Kidney capillary endothelial cell (primary cell): ENCODE results near the gene MTTP.
A peak's percentile ranks its signal among the peaks of the same experiment; 100 is the strongest.
"Not testable (repeated sequence)": the region's sequence is repeated elsewhere in the genome, so short reads cannot be mapped to it uniquely, and the experiment has no call there.

ENCODE experiments used
- DNase-seq: peaks from one replicate; pipeline ENCODE4 v3.0.0-alpha.2; 2018; ENCODE audit warnings: low spot score

Gene MTTP

DNA sequence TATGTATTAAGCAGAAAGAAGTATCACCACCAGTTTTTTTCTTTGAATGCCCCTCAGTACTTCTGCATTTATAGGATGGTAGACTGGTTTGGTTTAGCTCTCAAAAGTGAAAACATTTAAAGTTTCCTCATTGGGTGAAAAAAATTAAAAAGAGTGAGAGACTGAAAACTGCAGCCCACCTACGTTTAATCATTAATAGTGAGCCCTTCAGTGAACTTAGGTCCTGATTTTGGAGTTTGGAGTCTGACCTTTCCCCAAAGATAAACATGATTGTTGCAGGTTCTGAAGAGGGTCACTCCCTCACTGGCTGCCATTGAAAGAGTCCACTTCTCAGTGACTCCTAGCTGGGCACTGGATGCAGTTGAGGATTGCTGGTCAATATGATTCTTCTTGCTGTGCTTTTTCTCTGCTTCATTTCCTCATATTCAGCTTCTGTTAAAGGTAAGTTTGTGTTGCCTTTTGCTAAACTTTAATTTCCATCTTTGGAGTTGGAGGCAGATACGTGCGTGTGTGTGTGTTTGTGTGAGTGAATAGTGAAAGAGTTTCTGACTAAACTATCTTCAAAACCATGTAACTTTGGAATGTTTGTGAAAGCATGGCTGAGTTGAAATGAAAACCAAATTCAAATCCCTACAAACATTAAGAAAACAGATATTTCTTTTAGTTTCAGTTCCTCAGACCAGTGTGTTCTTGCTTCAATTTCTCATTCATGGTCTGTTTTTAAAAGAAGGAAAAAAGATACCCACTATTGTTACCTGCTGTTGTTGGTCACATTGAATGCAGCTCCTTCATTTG, at the start of gene MTTP:
TSS of gene MTTP (plus strand) at position 295 of the 795 bp plus-strand sequence. CDS start at position 381, 86 bp downstream.
- no peak for DNase-seq

DNA sequence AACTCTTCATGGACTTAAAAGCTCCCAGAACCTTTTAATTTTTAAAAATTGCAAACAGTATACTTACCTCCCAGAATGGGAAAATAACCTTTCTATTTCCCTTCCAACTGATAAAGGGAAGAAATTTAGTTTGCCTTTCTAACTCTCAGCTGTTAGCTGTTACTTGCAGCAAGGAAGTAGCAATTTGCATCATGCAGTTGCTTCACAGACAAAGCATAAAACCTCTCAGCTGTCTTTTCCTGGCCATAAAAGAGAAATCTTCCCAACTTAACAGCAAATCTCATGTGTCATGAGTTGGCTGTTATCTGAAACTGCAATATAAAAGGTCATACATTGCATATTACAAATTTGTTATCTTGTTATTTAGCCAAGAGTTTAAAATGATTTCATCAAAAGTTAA, 45.4 kb upstream of the MTTP start:
- DNase-seq, result no peak

DNA sequence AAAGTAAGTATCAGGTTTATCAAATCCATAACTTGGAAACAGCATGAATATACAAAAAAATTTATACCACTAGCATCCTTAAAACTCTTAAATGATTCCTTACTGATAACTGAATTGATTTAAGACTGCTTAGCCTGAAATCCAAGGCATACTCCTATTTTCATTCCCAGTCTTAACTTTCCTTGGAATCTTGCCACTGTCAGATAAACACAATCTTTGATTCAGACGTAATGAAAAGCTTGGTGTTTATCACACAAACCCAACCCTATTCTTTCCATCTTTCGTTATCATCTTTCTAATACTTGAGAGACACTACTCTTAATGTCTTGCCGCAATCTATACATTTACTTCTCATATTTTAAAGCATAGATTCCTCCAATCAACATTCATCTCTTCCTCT, 44.7 kb upstream of the MTTP start:
- DNase-seq, result no peak

- not testable (repeated sequence) for DNase-seq
These were observed 39.9 kb upstream of the MTTP start for GRCh38 chr4:99534699-99535098.

GRCh38 chr4:99536271-99536670, 38.4 kb upstream of the MTTP start:
- no peak for DNase-seq

GRCh38 chr4:99536848-99537247, 37.8 kb upstream of the MTTP start:
- no peak for DNase-seq

- DNase-seq, result no peak
These were observed 37.0 kb upstream of the MTTP start for GRCh38 chr4:99537674-99538073.

DNA sequence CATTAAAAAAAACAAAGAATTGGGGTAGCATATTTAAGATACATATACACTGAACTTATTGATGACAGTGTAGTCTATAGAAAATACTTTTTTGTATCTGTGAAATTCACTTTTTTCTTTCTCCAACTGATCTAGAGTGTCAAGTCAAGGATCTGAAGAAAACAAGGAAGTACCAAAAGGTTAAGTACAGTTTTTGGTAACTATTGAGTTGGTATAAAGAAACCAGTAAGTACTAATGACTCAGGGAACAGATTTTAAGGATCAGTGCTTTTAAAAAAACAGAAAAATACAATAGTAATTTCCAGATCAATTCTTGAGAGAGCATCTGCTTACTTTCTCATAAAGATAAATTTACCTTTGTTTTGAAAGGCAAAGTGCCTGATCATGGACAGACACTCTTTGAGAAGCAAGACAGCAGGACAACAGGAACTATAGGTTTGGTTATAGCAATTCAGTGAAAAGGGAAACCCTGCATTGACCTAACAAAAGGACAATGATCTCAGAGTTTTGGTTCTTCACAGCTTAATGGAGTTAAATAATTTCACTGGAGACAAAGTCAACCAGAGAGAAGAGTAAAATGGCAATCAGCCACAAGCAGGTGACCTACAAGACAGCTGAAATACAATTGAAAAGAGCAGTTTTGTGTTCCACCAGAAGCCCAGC, 34.2 kb upstream of the MTTP start:
- no peak for DNase-seq

GRCh38 chr4:99552872-99553271, 21.8 kb upstream of the MTTP start:
- DNase-seq, result no peak

- DNase-seq, result peak; percentile 96
These were observed 11.1 kb upstream of the MTTP start, which contains the start of gene TRMT10A for GRCh38 chr4:99563310-99564186. TSS of gene TRMT10A (minus strand) at chr4:99564039. CDS start at chr4:99559338, 4,701 bp downstream.

GRCh38 chr4:99564921-99565320, 9.7 kb upstream of the MTTP start:
- no peak for DNase-seq

DNA sequence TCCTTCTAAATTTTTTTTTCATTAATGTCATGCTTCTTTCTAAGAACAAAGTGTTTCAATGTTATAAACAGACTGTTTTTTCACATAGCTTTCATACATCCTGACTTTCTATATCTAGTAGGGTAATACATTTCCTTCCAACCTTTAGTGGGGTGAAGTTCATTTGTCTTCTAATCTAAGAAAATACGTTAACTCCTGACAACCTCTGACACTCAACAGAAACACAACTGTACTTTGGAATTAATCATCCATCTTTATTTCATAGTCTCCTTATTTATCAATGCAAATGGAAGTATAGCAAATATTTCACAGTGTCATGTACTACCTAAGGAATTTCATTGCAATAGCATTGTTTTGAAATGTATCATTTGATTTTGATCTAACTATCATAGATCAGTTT, 2.7 kb upstream of the MTTP start:
- no peak for DNase-seq

DNA sequence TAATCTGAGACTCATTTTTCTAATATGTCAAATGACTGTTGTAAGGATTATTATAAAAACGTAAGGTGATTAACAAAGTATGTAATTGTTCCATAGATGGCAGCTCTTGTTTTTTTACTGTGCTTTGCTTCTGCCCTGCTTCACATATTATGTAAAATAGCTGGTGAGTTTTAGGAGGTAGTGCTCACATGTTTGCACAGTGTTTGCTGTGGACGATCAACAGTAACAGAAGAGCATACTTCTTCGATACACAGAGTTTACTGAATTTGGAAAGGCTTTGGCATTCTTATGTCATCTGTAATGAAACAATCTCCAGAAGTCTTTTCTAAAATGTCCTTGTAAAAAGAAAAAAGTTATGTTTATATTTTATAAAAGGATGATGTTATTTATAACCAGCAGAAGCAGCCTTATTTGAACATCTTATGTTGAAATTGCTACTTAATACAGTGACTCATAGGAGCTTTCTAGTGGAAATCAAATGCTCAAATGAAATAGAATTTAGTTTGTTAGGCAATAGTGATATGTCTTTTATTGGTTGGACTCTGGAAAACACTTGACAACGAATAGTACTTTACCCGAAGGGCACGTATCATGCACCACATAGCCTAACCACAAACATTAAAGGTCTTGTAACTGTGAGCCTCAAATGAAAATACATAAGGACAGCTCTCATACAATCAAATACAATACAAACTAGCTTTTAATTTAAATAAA, 1.9 kb upstream of the MTTP start:
- no peak for DNase-seq

DNA sequence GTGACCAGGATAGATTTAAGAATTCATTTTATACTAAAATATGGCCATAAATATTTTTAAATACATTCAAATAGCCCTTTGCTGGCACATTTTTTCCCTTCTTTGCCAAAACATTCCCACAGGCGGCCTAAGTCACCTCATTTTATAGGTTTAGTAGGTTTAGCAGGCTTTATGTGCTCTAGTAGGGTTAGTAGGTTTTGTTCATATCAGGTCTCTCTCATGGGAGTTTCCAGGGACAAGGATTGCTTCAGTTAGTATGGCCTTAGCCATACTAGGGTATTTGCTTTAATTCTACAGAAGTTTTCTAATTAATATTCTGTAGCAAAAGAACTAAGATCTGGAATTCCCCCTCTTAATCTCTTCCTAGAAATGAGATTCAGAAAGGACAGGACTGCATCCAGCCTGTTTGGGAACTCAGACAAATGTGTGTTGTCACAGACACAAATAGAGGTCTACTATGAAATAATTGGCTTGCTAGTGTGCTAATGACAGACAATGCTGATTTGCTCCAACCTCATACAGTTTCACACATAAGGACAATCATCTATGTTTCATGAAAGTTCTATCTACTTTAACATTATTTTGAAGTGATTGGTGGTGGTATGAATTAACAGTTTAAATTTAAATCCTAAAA, 772 bp upstream of the MTTP start:
- DNase-seq, result no peak

DNA sequence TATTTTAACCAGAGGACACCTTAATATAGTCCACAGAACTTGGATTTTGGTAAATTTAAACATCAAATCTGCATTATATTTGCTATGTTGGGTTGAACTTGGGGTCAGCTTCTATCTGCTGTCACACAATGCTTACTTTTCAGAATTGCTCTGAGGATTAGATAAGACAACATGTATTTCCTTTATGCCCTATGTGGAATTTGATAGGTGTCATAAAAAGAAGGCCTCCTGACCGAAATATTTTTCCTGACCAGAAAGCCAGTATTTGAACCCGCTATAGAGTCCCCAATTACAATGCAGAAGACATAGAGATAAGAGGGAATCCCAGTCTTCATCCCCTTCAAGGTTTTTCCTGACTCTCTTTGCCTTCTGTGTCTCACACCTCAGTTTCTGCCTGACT, 4.1 kb downstream of the MTTP start:
- no peak for DNase-seq

- no peak for DNase-seq
These were observed 10.9 kb downstream of the MTTP start for GRCh38 chr4:99585516-99585915.

GRCh38 chr4:99586322-99586721, 11.7 kb downstream of the MTTP start:
- DNase-seq, result no peak

GRCh38 chr4:99586797-99587196, 12.2 kb downstream of the MTTP start:
- no peak for DNase-seq

DNA sequence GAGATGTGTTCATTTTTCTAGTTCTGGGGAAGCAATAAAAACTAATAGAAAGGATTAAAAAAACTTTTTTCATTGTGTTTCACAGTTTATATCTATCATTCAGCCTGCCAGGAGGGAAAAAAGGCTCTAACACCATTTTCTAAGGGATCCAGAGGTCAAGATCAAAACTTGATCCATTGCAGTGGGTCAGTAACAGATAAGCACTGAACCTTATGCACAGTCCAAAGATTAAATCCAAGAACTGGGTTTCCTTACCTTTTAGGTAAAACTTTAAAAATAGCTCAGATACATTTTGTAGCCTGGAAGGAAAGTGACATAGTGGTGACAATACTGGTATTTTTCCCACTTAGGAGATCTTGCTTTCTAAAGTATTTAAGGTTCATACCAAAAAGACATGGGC, 12.7 kb downstream of the MTTP start:
- no peak for DNase-seq

GRCh38 chr4:99587803-99588202, 13.2 kb downstream of the MTTP start:
- no peak for DNase-seq

DNA sequence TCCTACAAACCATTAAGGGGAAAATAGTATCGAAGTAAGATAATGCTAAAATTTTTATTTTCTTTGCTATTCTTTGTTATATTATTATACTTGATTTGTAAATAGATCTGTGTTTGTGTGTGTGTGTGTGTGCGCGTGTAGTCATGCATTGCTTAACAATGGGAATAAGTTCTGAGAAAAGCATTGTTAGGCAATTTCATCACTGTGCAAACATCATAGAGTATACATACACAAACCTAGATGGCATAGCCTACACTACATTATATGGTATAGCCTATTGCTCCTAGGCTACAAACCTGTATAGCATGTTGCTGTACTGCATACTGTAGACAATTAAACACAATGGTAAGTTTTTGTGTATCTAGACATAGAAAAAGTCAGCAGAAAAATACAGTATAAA, 17.1 kb downstream of the MTTP start:
- DNase-seq, result no peak
